ENCODE results near the gene DUSP3.

DUSP3 gene

GRCh38 chr17:43778337-43779144 is at the start of gene DUSP3:
Gene DUSP3 (minus strand): TSS chr17:43778977. CDS start chr17:43778924, 53 bp downstream.
- DNase-seq: peak; percentile 19

DNA sequence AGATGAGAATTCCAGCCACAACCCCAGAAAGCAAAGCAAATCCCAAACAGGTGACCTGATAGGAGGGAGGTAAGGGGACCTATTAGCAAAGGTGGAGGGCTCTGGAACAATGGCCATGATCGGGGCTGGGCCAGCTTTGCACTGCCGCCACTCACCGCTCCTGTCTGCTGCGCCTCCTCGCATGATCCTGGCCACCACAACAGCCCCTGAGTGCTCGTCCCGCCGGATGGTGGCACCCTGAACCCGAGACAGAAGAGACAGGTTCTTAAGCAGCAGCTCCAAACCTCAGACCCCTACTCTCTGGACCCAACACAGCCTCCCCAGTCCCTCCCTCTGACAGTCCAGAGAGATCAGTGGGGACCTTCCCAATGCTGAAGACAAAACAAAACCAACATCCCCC is 48.8 kb upstream of the DUSP3 start:
- DNase-seq: no peak

DNA sequence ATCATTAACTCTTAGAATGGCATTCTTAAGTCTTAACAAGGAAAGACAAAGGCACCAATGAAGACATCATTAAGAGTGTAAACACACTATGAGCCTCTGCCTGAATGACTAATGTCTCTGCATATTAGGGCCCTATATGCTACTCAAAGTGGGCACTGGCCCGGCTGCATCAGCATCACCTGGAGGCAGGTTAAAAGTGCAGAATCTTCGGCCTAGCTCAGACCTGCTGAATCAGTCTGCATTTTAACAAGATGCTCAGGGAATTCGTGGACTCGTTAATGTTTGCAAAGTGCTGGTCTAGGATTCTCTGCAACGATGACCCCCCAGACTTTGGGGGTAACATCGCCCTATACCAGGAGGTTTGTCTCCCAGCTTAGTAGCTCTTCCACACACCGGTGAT is 47.4 kb upstream of the DUSP3 start:
- no peak for DNase-seq

DNA sequence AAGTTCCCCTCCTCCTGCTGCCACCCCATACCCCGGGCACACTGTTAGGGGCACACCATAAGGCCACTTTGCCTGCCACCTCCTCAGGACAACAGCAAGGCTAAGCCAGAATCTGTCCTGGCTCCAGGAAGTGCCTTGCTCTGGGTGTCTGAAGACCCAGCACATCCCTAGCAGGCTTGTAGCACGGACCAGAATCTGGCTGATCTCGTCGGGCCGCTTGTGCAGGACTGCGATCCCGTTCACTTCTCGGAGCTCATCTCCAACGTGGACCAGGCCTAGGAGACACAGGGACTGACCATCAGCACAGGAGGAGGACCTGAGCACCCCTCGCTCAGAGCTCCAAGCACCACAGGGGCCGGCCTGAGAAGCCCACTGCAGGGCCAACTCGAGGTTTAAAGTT is 46.8 kb upstream of the DUSP3 start:
- no peak for DNase-seq

- no peak for DNase-seq
Measured at GRCh38 chr17:43823350-43824084, 44.7 kb upstream of the DUSP3 start.

- no peak for DNase-seq
Measured at GRCh38 chr17:43822570-43823190, 43.9 kb upstream of the DUSP3 start.

DNA sequence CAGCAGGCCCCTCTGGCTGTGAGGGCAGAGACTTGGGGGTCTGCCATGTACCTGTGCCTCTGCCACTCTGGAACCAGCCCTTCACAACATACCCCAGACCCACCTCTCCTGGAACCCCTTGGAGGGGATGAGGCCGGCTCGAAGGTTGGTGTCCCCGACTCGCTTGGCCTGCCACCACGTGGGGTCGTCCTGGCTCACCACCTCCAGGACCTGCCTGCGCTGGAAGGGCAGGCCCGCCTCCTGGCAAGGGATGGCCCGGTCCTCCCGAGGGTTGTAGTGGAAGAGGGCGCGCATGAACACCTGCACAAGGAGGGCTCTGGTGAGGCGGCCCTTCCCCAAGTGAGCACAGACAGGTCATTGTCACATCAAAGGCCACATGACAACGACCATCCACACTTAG is 42.0 kb upstream of the DUSP3 start:
- no peak for DNase-seq

DNA sequence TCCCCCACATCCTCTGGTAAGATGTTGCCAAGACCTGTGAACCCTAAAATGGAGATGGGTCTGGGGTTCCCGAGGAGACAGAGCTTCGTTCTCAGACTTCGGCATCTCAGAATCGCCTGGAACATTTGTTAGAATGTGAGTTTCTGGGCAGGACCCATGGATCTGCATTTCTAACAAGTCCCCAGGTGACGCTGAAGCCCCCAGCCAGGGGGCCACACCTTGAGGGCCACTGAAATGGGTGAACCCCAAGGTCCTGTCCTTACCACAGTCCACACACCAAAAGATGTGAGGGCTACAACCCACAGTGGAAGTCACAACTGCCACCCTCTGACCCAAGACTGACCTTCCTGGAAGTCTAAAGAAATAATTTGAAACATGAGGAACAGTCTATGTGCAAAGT is 40.2 kb upstream of the DUSP3 start:
- DNase-seq: no peak

- DNase-seq: no peak
Measured at GRCh38 chr17:43817826-43818225, 39.0 kb upstream of the DUSP3 start.

GRCh38 chr17:43816336-43817320 is 37.9 kb upstream of the DUSP3 start:
- no peak for DNase-seq

DNA sequence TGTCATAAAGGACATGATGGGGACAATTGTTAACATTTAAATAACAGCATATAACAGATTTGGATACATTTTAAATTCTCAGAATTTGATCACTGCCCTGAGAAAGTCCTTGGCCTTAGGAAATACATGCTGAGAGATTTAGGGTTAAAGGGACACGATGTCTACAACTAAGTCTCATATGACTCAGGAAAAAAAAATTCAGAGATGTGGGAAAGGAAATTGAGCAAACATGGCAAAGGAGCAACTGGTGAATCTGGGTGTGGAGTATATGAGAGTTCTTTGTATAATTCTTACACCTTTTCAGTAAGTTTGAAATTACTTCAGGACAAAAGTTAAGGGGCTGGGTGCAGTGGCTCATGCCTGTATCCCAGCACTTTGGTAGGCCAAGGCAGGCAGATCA is 35.9 kb upstream of the DUSP3 start:
- no peak for DNase-seq

DNA sequence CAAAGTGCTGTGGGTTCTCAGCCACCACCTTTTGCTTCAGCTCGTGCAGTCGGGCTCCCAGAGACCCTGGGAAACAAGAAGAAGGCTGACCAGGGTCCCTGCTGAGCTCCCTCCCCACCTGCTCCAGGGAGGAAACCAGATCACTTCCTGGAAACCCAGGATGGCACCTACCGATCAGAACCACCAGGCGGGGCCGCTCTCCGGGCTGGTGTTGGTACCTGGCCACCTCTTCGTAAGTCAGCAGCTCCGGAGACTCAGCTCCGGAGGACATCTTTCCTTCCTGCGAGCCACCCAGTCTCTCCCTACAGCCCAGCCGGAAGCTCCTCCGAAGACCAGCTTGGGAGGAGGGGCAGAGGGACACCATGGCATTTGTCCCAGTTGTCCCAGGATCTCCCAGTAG is 35.2 kb upstream of the DUSP3 start:
- DNase-seq: no peak

GRCh38 chr17:43813386-43813785 is 34.6 kb upstream of the DUSP3 start:
- no peak for DNase-seq

GRCh38 chr17:43812396-43813265 is 33.9 kb upstream of the DUSP3 start:
- DNase-seq: no peak

GRCh38 chr17:43810823-43811222 is 32.0 kb upstream of the DUSP3 start:
- DNase-seq: no peak

GRCh38 chr17:43810226-43810715 is 31.5 kb upstream of the DUSP3 start:
- no peak for DNase-seq

GRCh38 chr17:43809121-43809520 is 30.3 kb upstream of the DUSP3 start:
- DNase-seq: no peak

DNA sequence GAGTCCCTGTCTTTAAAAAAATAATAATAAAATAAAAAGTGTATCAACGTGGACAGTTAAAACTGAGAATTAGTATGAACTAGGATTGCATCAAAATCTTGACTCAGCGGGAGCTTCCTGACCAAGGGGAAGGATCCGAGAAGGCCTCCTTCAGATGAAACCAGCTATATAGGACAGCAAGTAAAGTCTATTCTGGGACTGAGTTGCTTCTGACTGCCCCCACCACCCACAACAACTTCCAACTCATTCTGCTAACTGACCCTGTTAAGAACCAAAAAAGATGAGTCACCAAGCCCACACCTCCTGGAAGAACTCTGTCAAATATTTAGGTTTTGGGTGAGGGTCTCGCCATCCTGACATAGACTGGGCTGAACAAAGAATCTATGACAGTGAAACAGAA is 29.3 kb upstream of the DUSP3 start:
- DNase-seq: no peak

GRCh38 chr17:43805117-43805516 is 26.3 kb upstream of the DUSP3 start:
- no peak for DNase-seq

GRCh38 chr17:43803758-43804157 is 25.0 kb upstream of the DUSP3 start:
- DNase-seq: no peak

GRCh38 chr17:43801844-43802243 is 23.1 kb upstream of the DUSP3 start:
- DNase-seq: no peak

- DNase-seq: no peak
Measured at GRCh38 chr17:43800736-43801135, 22.0 kb upstream of the DUSP3 start.

Data from DMS 273 treated with DMSO at 0.1 percent for 48 hours (cell line).